Measurements from ENCODE around the gene SOBP. TPM values are rescaled to one million over a fixed set of nuclear protein-coding genes. Genes with fewer than 3 reads are reported as not detected.

SOBP gene
- total RNA-seq, 2 experiments from 2014 or later: 0.05 to 0.17 TPM

- H3K27ac Mint-ChIP-seq: no peak overlapping the region
- Histone ChIP-seq H3K4me1 (ENCODE audit: insufficient read depth, low read length) (no peaks in the 10 kb centered on the region), H3K9me3 (ENCODE audit: control insufficient read depth in 1 of 2, insufficient read depth in 1 of 2, low read length in 2 of 2) (no peaks in the 10 kb centered on the region), H3K4me3 (ENCODE audit: low read length) (no peak overlapping the region), H3K27ac (ENCODE audit: low read depth in 1 of 2, low read length in 2 of 2) (no peak overlapping the region), H3K27me3 (ENCODE audit: control insufficient read depth in 1 of 2, insufficient read depth in 2 of 2, low read length in 2 of 2) (no peaks in the 10 kb centered on the region), H3K36me3 (ENCODE audit: insufficient read depth, low read length) (no peaks in the 10 kb centered on the region)
- H3K36me3 Mint-ChIP-seq (ENCODE audit: low read depth): no peaks in the 10 kb centered on the region
- CTCF ChIA-PET: no interaction called here
- intact Hi-C loops (cut with DNase I, micrococcal nuclease): no loop called here
- ATAC-seq (ENCODE audit: poor library complexity) (no peak), DNase-seq (no peak)
- H3K27me3 Mint-ChIP-seq: peaks cover 4% of the 10 kb centered on the region
- POLR2A ChIA-PET: no interaction called here
- H3K4me1 Mint-ChIP-seq (ENCODE audit: low read depth): no peaks in the 10 kb centered on the region
- no peak for TF ChIP-seq CTCF (IDR thresholded peaks at IDR 0.05)
- no peaks in the 10 kb centered on the region for H3K9me3 Mint-ChIP-seq
- no peak overlapping the region for H3K4me3 Mint-ChIP-seq
Measured at GRCh38 chr6:107523794-107524193, 33.9 kb downstream of the SOBP start.

GRCh38 chr6:107524626-107525025 is 34.7 kb downstream of the SOBP start:
- Histone ChIP-seq H3K4me1 (ENCODE audit: insufficient read depth, low read length) (no peaks in the 10 kb centered on the region), H3K4me3 (ENCODE audit: low read length) (no peak overlapping the region), H3K9me3 (ENCODE audit: control insufficient read depth in 1 of 2, insufficient read depth in 1 of 2, low read length in 2 of 2) (no peaks in the 10 kb centered on the region), H3K27me3 (ENCODE audit: control insufficient read depth in 1 of 2, insufficient read depth in 2 of 2, low read length in 2 of 2) (no peaks in the 10 kb centered on the region), H3K27ac (ENCODE audit: low read depth in 1 of 2, low read length in 2 of 2) (no peak overlapping the region), H3K36me3 (ENCODE audit: insufficient read depth, low read length) (no peaks in the 10 kb centered on the region)
- Mint-ChIP-seq H3K27me3 (no peaks in the 10 kb centered on the region), H3K9me3 (no peaks in the 10 kb centered on the region), H3K36me3 (ENCODE audit: low read depth) (no peaks in the 10 kb centered on the region), H3K4me3 (no peak overlapping the region), H3K27ac (no peak overlapping the region), H3K4me1 (ENCODE audit: low read depth) (no peaks in the 10 kb centered on the region)
- CTCF ChIA-PET: no interaction called here
- ATAC-seq (ENCODE audit: poor library complexity) (no peak), DNase-seq (no peak)
- POLR2A ChIA-PET: no interaction called here
- intact Hi-C loops (cut with DNase I, micrococcal nuclease): no loop called here
- no peak for TF ChIP-seq CTCF (IDR thresholded peaks at IDR 0.05)

GRCh38 chr6:107531868-107532267 is 42.0 kb downstream of the SOBP start:
- no peak for DNase-seq
- no peaks in the 10 kb centered on the region for H3K4me1 Mint-ChIP-seq (ENCODE audit: low read depth)
- ChIA-PET CTCF (no interaction called here), POLR2A (no interaction called here)
- no peaks in the 10 kb centered on the region for H3K9me3 Mint-ChIP-seq
- intact Hi-C loops (cut with DNase I, micrococcal nuclease): no loop called here
- no peak for ATAC-seq (ENCODE audit: poor library complexity)
- H3K27me3 Mint-ChIP-seq: no peaks in the 10 kb centered on the region
- TF ChIP-seq CTCF (IDR thresholded peaks at IDR 0.05): no peak
- Histone ChIP-seq H3K9me3 (ENCODE audit: control insufficient read depth in 1 of 2, insufficient read depth in 1 of 2, low read length in 2 of 2) (no peaks in the 10 kb centered on the region), H3K36me3 (ENCODE audit: insufficient read depth, low read length) (no peaks in the 10 kb centered on the region), H3K4me3 (ENCODE audit: low read length) (no peak overlapping the region), H3K27me3 (ENCODE audit: control insufficient read depth in 1 of 2, insufficient read depth in 2 of 2, low read length in 2 of 2) (no peaks in the 10 kb centered on the region), H3K4me1 (ENCODE audit: insufficient read depth, low read length) (no peaks in the 10 kb centered on the region), H3K27ac (ENCODE audit: low read depth in 1 of 2, low read length in 2 of 2) (no peak overlapping the region)
- no peak overlapping the region for H3K27ac Mint-ChIP-seq
- H3K36me3 Mint-ChIP-seq (ENCODE audit: low read depth): no peaks in the 10 kb centered on the region
- no peak overlapping the region for H3K4me3 Mint-ChIP-seq
